Uterus (tissue), 2 donors: Measurements from ENCODE around the gene VPS35L.

Experiments
- POLR2A ChIP-seq, 2 donors: fragments of 450-650 bp; IDR thresholded peaks; one replicate each; pipeline ENCODE4 v1.6.1; 2016; ENCODE audit warnings: antibody characterized with exemption in 2 of 2, mild to moderate bottlenecking in 1 of 2, moderate library complexity in 1 of 2
- TF ChIP-seq, protein P1 (sequence below), 4 experiments: fragments of 200-600 bp in 2 of 4; fragments of 450-650 bp in 2 of 4; sonication (generic) in 2 of 4; IDR thresholded peaks; one replicate each; pipeline ENCODE4 v1.5.1; 2016 to 2019; ENCODE audit warnings: antibody characterized with exemption in 4 of 4, mild to moderate bottlenecking in 2 of 4, moderate library complexity in 1 of 4

DNA sequence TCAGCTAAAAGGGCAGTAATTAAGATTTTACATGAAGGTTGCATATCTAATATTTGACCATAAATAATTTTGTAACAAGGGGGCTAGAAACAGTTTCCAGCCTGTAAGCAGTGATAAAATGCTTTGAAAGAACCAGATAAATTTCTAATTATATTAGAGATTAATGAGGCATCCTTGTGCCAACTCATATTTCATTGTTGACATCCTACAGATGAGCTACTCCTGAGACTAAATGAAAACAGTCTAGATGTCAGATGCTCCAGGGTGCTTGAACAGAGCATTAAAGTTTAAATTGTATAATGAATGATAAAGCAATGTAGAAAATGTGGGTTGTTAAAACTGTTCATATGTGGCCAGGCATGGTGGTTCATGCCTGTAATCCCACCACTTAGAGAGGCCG lies 185.9 kb downstream of the VPS35L start:
- TF ChIP-seq, protein P1, sequence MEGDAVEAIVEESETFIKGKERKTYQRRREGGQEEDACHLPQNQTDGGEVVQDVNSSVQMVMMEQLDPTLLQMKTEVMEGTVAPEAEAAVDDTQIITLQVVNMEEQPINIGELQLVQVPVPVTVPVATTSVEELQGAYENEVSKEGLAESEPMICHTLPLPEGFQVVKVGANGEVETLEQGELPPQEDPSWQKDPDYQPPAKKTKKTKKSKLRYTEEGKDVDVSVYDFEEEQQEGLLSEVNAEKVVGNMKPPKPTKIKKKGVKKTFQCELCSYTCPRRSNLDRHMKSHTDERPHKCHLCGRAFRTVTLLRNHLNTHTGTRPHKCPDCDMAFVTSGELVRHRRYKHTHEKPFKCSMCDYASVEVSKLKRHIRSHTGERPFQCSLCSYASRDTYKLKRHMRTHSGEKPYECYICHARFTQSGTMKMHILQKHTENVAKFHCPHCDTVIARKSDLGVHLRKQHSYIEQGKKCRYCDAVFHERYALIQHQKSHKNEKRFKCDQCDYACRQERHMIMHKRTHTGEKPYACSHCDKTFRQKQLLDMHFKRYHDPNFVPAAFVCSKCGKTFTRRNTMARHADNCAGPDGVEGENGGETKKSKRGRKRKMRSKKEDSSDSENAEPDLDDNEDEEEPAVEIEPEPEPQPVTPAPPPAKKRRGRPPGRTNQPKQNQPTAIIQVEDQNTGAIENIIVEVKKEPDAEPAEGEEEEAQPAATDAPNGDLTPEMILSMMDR (IDR thresholded peaks at IDR 0.05), result no peak
- TF ChIP-seq POLR2A (IDR thresholded peaks at IDR 0.05), result no peak
